ENCODE data around the gene FOXK1. TPM values are rescaled to one million over a fixed set of nuclear protein-coding genes. Genes with fewer than 3 reads are reported as not detected.
A peak's percentile ranks its signal among the peaks of the same experiment; 100 is the strongest.

Gene FOXK1
- total and polyA plus RNA-seq, 9 of the 15 experiments (the other 6 are each of a cell fraction or from before 2014, with no cell fraction given): 0.32 to 45.5 (median 8.1) TPM

DNA sequence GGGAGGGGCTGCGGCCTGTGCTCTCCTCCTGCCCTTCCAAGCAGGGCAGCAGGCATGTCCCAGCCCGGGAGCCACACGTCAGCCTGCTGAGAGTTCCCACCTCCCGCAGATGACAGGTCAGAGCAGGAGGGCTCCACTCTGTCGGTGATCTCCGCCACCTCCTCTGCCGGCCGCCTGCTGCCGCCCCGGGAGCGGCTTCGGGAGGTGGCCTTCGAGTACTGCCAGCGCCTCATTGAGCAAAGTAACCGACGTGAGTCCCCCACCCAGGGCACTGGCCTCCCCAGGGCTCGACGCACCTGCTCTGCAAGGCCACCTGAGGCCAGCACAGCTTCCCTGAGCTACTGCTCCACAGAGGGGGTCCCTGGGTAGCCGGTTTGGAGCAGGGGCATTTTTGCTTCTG is 102.7 kb downstream of the FOXK1 start:
- no TSS peak for BruUV-seq (replicated peaks)
- H3K4me3 ChIP-seq: no peak overlapping the region
- H4K20me1 ChIP-seq (replicated peaks; ENCODE audit: control insufficient read depth, insufficient read depth, low read length): no peaks in the 10 kb centered on the region
- no peaks in the 10 kb centered on the region for H3K9me1 ChIP-seq (ENCODE audit: control insufficient read depth, insufficient read depth, low read length)
- H3K27me3 ChIP-seq (ENCODE audit: control insufficient read depth in 2 of 2, insufficient read depth in 2 of 2, low read length in 2 of 2): no peaks in the 10 kb centered on the region
- intact Hi-C loops (cut with micrococcal nuclease) (no loop called here), in situ Hi-C loops (cut with MboI) (no loop called here)
- WGBS (ENCODE audit: insufficient coverage, low coverage, missing lambda C conversion rate): 84% methylated on average over 16 of the region's 19 CpGs
- H3K4me1 ChIP-seq (replicated peaks in 1 of 2; ENCODE audit: control insufficient read depth in 2 of 2, insufficient read depth in 2 of 2, low read length in 2 of 2): peaks cover 0 to 23% of the 10 kb centered on the region in 2 experiments; a peak in 2 of 5 replicates
- no peak overlapping the region for H2AFZ ChIP-seq (ENCODE audit: low read depth, low read length)
- CTCF ChIA-PET (ENCODE audit: low intra/inter-chr PET ratio): no interaction called here
- no peak for DNase-seq (ENCODE audit: extremely low read depth in 1 of 4, low spot score in 3 of 4)
- no peak for FAIRE-seq
- peaks cover 58% of the 10 kb centered on the region; the same call in 1 of the 3 replicates for H3K36me3 ChIP-seq (ENCODE audit: control insufficient read depth, insufficient read depth, low read length)
- H3K27ac ChIP-seq (ENCODE audit: extremely low read depth, low read depth, low read length): no peak overlapping the region
- H3K4me2 ChIP-seq (ENCODE audit: insufficient read depth, low read length): no peak overlapping the region
- POLR2A ChIA-PET: interaction anchor here (0.6 to 1.2 kb wide), 3 partner anchors 9 to 665 kb away, joined by 3 to 8 read pairs (median 3); partner anchors contain the start of gene AP5Z1
- H3K79me2 ChIP-seq (ENCODE audit: control insufficient read depth, insufficient read depth, low read length): no peaks in the 10 kb centered on the region; the same call in 2 of the 3 replicates
- no peaks in the 10 kb centered on the region for H3K9me3 ChIP-seq (replicated peaks; ENCODE audit: control insufficient read depth, insufficient read depth, low read depth, low read length)
- TF ChIP-seq RBFOX2 (IDR thresholded peaks at IDR 0.05; ENCODE audit: low read depth, low read length) (0 out of 2 replicates have a peak, but pooled peaks have one; percentile 5), POLR2G (IDR thresholded peaks at IDR 0.05; ENCODE audit: low read depth, low read length) (peak; percentile 59), TCF7 (IDR thresholded peaks at IDR 0.05; ENCODE audit: borderline replicate concordance) (no peak)
- ATAC-seq: no peak
- no peak overlapping the region for H3K9ac ChIP-seq (ENCODE audit: insufficient read depth in 1 of 2, low read depth in 2 of 2, low read length in 2 of 2)

DNA sequence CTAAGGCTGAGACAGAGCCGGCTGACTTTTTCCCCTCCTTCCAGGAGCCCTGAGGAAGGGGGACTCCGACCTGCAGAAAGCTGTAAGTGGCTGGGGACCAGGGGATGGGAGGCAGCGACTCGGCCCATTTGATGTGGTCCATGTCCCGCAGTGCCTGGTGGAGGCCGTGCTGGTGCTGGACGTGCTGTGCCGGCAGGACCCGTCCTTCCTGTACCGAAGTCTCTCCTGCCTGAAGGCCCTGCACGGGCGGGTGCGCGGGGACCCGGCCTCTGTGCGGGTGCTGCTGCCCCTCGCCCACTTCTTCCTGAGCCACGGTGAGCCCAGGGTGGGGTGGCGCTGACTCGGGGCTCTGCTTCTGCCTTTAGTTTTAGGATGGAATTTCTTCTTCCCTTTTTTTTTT is 103.3 kb downstream of the FOXK1 start:
- ATAC-seq (no peak), FAIRE-seq (no peak), DNase-seq (ENCODE audit: extremely low read depth in 1 of 4, low spot score in 3 of 4) (no peak)
- Histone ChIP-seq H3K27me3 (ENCODE audit: control insufficient read depth in 2 of 2, insufficient read depth in 2 of 2, low read length in 2 of 2) (no peaks in the 10 kb centered on the region), H3K9me1 (ENCODE audit: control insufficient read depth, insufficient read depth, low read length) (no peaks in the 10 kb centered on the region), H3K4me1 (replicated peaks in 1 of 2; ENCODE audit: control insufficient read depth in 2 of 2, insufficient read depth in 2 of 2, low read length in 2 of 2) (peaks cover 0 to 23% of the 10 kb centered on the region in 2 experiments; a peak in 2 of 5 replicates), H3K79me2 (ENCODE audit: control insufficient read depth, insufficient read depth, low read length) (no peaks in the 10 kb centered on the region), H3K27ac (ENCODE audit: extremely low read depth, low read depth, low read length) (no peak overlapping the region), H4K20me1 (replicated peaks; ENCODE audit: control insufficient read depth, insufficient read depth, low read length) (no peaks in the 10 kb centered on the region), H3K9me3 (replicated peaks; ENCODE audit: control insufficient read depth, insufficient read depth, low read depth, low read length) (no peaks in the 10 kb centered on the region), H3K9ac (ENCODE audit: insufficient read depth in 1 of 2, low read depth in 2 of 2, low read length in 2 of 2) (no peak overlapping the region), H3K4me3 (no peak overlapping the region), H3K36me3 (ENCODE audit: control insufficient read depth, insufficient read depth, low read length) (peaks cover 62% of the 10 kb centered on the region; the same call in 1 of the 3 replicates), H2AFZ (ENCODE audit: low read depth, low read length) (no peak overlapping the region), H3K4me2 (ENCODE audit: insufficient read depth, low read length) (no peak overlapping the region)
- ChIA-PET POLR2A (interaction anchor here (0.7 kb wide), 1 partner anchor 13 kb away, joined by 4 read pairs; no protein-coding TSS in a partner anchor), CTCF (ENCODE audit: low intra/inter-chr PET ratio) (no interaction called here)
- in situ Hi-C loops (cut with MboI): no loop called here
- BruUV-seq (replicated peaks): no TSS peak
- intact Hi-C loops (cut with micrococcal nuclease): no loop called here
- peak; percentile 51; the same call in 1 of the 2 replicates for TF ChIP-seq POLR2G (IDR thresholded peaks at IDR 0.05; ENCODE audit: low read depth, low read length)
- TF ChIP-seq SREBF2 (CRISPR knock-in tag; IDR thresholded peaks at IDR 0.05): no peak
- TF ChIP-seq RBFOX2 (IDR thresholded peaks at IDR 0.05; ENCODE audit: low read depth, low read length): peak; percentile 15; the same call in 1 of the 2 replicates
- WGBS (ENCODE audit: insufficient coverage, low coverage, missing lambda C conversion rate): 94% methylated on average over 7 of the region's 20 CpGs

Measured in K562 (cell line).